H9 (cell line): ENCODE results near the gene NUTF2. TPM values are rescaled to one million over a fixed set of nuclear protein-coding genes. Genes with fewer than 3 reads are reported as not detected.

Source experiments
- DNase-seq: peaks from one replicate; pipeline ENCODE4 v3.0.0-alpha.2; 2017
- H2AFZ ChIP-seq: one replicate; pipeline ENCODE4 v1.6.1; 2013; ENCODE audit warnings: mild to moderate bottlenecking, low read length, control low read depth, moderate library complexity
- H2AK5ac ChIP-seq: 2 replicates; pipeline ENCODE4 v1.6.1; 2013; ENCODE audit warnings: low read length, control low read depth, mixed read lengths; ENCODE audit not compliant: insufficient read length
- H2BK120ac ChIP-seq: one replicate; pipeline ENCODE4 v1.6.1; 2013; ENCODE audit warnings: low read depth, mild to moderate bottlenecking, low read length, control low read depth, inconsistent platforms; ENCODE audit not compliant: poor library complexity, severe bottlenecking
- H2BK12ac ChIP-seq: 2 replicates; pipeline ENCODE4 v1.6.1; 2013; ENCODE audit warnings: low read length, control low read depth, mixed read lengths, low read depth; ENCODE audit not compliant: insufficient read length
- H2BK15ac ChIP-seq: 2 replicates; pipeline ENCODE4 v1.6.1; 2013; ENCODE audit warnings: low read depth, low read length, control low read depth
- H2BK20ac ChIP-seq: one replicate; pipeline ENCODE4 v1.6.1; 2013; ENCODE audit warnings: low read depth, mild to moderate bottlenecking, low read length, control low read depth, inconsistent platforms; ENCODE audit not compliant: poor library complexity, severe bottlenecking
- H2BK5ac ChIP-seq: 2 replicates; pipeline ENCODE4 v1.6.1; 2013; ENCODE audit warnings: low read length, control low read depth, mixed read lengths; ENCODE audit not compliant: insufficient read length
- H3K14ac ChIP-seq: 2 replicates; pipeline ENCODE4 v1.6.1; 2013; ENCODE audit warnings: low read length, control low read depth; ENCODE audit not compliant: insufficient read depth
- H3K18ac ChIP-seq: 2 replicates; pipeline ENCODE4 v1.6.1; 2013; ENCODE audit warnings: low read depth, mild to moderate bottlenecking, mixed read lengths, low read length, control low read depth; ENCODE audit not compliant: insufficient read length
- H3K23ac ChIP-seq: 2 replicates; pipeline ENCODE4 v1.6.1; 2013; ENCODE audit warnings: low read length, control low read depth, mixed read lengths, low read depth; ENCODE audit not compliant: insufficient read length
- H3K23me2 ChIP-seq: 2 replicates; pipeline ENCODE4 v1.6.1; 2013; ENCODE audit warnings: low read depth, mild to moderate bottlenecking, mixed read lengths, low read length, control low read depth; ENCODE audit not compliant: insufficient read length, poor library complexity, severe bottlenecking
- H3K27ac ChIP-seq: 2 replicates; pipeline ENCODE4 v1.5.1; 2013; ENCODE audit warnings: low read length, control low read depth, mixed read lengths, low read depth; ENCODE audit not compliant: insufficient read length
- H3K27me3 ChIP-seq: 2 replicates; pipeline ENCODE4 v1.6.1; 2013; ENCODE audit warnings: low read length, control low read depth, inconsistent platforms; ENCODE audit not compliant: insufficient read depth
- H3K4ac ChIP-seq: 2 replicates; pipeline ENCODE4 v1.6.1; 2013; ENCODE audit warnings: low read depth, mild to moderate bottlenecking, control low read depth, inconsistent platforms, low read length, moderate library complexity
- H3K4me1 ChIP-seq: 2 replicates; pipeline ENCODE4 v1.6.1; 2013; ENCODE audit warnings: low read length, control low read depth, inconsistent platforms; ENCODE audit not compliant: insufficient read depth
- H3K4me2 ChIP-seq: 2 replicates; pipeline ENCODE4 v1.6.1; 2013; ENCODE audit warnings: low read length, control low read depth, mixed read lengths; ENCODE audit not compliant: insufficient read length, insufficient read depth
- H3K56ac ChIP-seq: 2 replicates; pipeline ENCODE4 v1.6.1; 2013; ENCODE audit warnings: low read depth, mild to moderate bottlenecking, mixed read lengths, low read length, control low read depth; ENCODE audit not compliant: insufficient read length
- H3K79me1 ChIP-seq: 2 replicates; pipeline ENCODE4 v1.6.1; 2013; ENCODE audit warnings: low read depth, mild to moderate bottlenecking, moderate library complexity, low read length, control low read depth, inconsistent platforms; ENCODE audit not compliant: insufficient read depth, poor library complexity, severe bottlenecking
- H3K79me2 ChIP-seq: 2 replicates; pipeline ENCODE4 v1.6.1; 2013; ENCODE audit warnings: low read length, control low read depth, inconsistent platforms; ENCODE audit not compliant: insufficient read depth
- H3K9ac ChIP-seq: 2 replicates; pipeline ENCODE4 v1.6.1; 2013; ENCODE audit warnings: low read length, control low read depth, mixed read lengths; ENCODE audit not compliant: insufficient read length; ENCODE audit errors: extremely low read depth
- H3K9me3 ChIP-seq: one replicate; pipeline ENCODE4 v1.6.1; 2013; ENCODE audit warnings: low read depth, low read length, inconsistent platforms; ENCODE audit not compliant: control insufficient read depth
- H3T11ph ChIP-seq: one replicate; pipeline ENCODE4 v1.6.1; 2013; ENCODE audit warnings: mild to moderate bottlenecking, low read length, control low read depth, inconsistent platforms
- H4K20me1 ChIP-seq: one replicate; pipeline ENCODE4 v1.6.1; 2013; ENCODE audit not compliant: control insufficient read depth, insufficient read length, insufficient read depth
- H4K5ac ChIP-seq: 2 replicates; pipeline ENCODE4 v1.6.1; 2013; ENCODE audit warnings: low read depth, mild to moderate bottlenecking, mixed read lengths, low read length, control low read depth; ENCODE audit not compliant: insufficient read length
- H4K8ac ChIP-seq: replicated peaks from 2 replicates; pipeline ENCODE4 v1.6.1; 2013; ENCODE audit warnings: low read length, control low read depth, mixed read lengths, low read depth; ENCODE audit not compliant: insufficient read length
- H4K91ac ChIP-seq: 2 replicates; pipeline ENCODE4 v1.6.1; 2013; ENCODE audit warnings: low read depth, mild to moderate bottlenecking, moderate library complexity, mixed read lengths, low read length, control low read depth; ENCODE audit not compliant: insufficient read length
- H3K27ac Mint-ChIP-seq, 3 experiments: 2 replicates in 2 of 3; 3 replicates in 1 of 3; pipeline ENCODE4 v1.8.0; 2020 to 2021; ENCODE audit warnings: mixed read lengths in 3 of 3, mild to moderate bottlenecking in 1 of 3, moderate library complexity in 1 of 3
- H3K27me3 Mint-ChIP-seq: 2 replicates; pipeline ENCODE4 v1.8.0; 2021; ENCODE audit warnings: low read depth, mild to moderate bottlenecking, moderate library complexity, mixed read lengths
- H3K36me3 Mint-ChIP-seq, 3 experiments: 2 replicates in 2 of 3; 3 replicates in 1 of 3; pipeline ENCODE4 v1.8.0; 2020 to 2021; ENCODE audit warnings: low read depth in 3 of 3, mixed read lengths in 3 of 3; ENCODE audit not compliant: insufficient read depth in 1 of 3
- H3K4me1 Mint-ChIP-seq, 2 experiments: 2 replicates each; pipeline ENCODE4 v1.8.0; 2020; ENCODE audit warnings: mixed read lengths in 2 of 2
- H3K4me3 Mint-ChIP-seq, 2 experiments: 2 replicates in 1 of 2; 3 replicates in 1 of 2; pipeline ENCODE4 v1.8.0; 2020 to 2021; ENCODE audit warnings: mild to moderate bottlenecking in 2 of 2, mixed read lengths in 2 of 2, moderate library complexity in 1 of 2
- H3K9me3 Mint-ChIP-seq, 2 experiments: 2 replicates in 1 of 2; 3 replicates in 1 of 2; pipeline ENCODE4 v1.8.0; 2020; ENCODE audit warnings: mild to moderate bottlenecking in 2 of 2, mixed read lengths in 2 of 2, moderate library complexity in 1 of 2
- WGBS: extraction: QIAGEN DNeasy Blood & Tissue Kit; methylation state at CpG from one replicate; pipeline ENCODE4 v1.1.7; 2013; ENCODE audit warnings: missing lambda C conversion rate, low lambda C conversion rate, mixed read lengths; ENCODE audit not compliant: insufficient read length; ENCODE audit errors: extremely low coverage; 5-methylcytosine and 5-hydroxymethylcytosine counted together
- total RNA-seq: library from RNA; stranded (reverse); gene quantifications from 2 replicates; pipeline ENCODE4 v1.2.1, GENCODE V29; 2021
- TF ChIP-seq, protein P1 (sequence below): fragments of 200-600 bp; sonication (generic); conservative IDR thresholded peaks from 3 replicates; pipeline ENCODE4 v1.8.0; 2021; ENCODE audit warnings: antibody characterized with exemption, mild to moderate bottlenecking

Gene NUTF2
- total RNA-seq, 1 experiment from 2014 or later, result 198 TPM

DNA sequence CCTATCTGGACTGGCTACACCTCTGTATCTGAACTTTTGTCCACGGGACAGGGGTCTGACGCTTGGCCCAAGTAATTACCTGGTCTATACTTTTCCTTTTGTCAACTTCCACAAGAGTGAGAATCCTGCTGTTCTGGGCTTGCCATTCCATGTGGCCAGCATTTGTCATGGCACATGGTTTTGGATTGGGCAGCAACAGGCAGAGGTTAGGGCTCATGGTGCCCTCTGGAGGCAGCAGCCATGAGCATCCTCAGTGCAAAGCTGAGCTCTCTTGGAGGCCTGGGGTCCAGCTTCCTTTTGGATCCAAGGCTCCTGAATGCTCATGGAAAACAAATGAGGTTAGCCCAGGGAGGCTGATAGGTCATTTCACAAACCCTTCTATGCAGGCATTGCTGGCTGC, 18.6 kb downstream of the NUTF2 start:
- no peak overlapping the region for H2BK15ac ChIP-seq
- no peaks in the 10 kb centered on the region for H3K27me3 Mint-ChIP-seq
- no peak overlapping the region for H4K8ac ChIP-seq
- H2AK5ac ChIP-seq, result no peak overlapping the region
- peaks cover 3% of the 10 kb centered on the region for H4K20me1 ChIP-seq
- no peaks in the 10 kb centered on the region for H3K4me1 ChIP-seq
- H3K27ac ChIP-seq, result no peak overlapping the region
- H3K23me2 ChIP-seq, result no peaks in the 10 kb centered on the region
- H3K4me3 Mint-ChIP-seq, result no peak overlapping the region; a peak in 1 of 5 replicates
- H3K4ac ChIP-seq, result no peak overlapping the region
- no peak overlapping the region for H3K18ac ChIP-seq
- H2BK12ac ChIP-seq, result no peak overlapping the region
- no peaks in the 10 kb centered on the region for H3K27me3 ChIP-seq
- TF ChIP-seq, protein P1, sequence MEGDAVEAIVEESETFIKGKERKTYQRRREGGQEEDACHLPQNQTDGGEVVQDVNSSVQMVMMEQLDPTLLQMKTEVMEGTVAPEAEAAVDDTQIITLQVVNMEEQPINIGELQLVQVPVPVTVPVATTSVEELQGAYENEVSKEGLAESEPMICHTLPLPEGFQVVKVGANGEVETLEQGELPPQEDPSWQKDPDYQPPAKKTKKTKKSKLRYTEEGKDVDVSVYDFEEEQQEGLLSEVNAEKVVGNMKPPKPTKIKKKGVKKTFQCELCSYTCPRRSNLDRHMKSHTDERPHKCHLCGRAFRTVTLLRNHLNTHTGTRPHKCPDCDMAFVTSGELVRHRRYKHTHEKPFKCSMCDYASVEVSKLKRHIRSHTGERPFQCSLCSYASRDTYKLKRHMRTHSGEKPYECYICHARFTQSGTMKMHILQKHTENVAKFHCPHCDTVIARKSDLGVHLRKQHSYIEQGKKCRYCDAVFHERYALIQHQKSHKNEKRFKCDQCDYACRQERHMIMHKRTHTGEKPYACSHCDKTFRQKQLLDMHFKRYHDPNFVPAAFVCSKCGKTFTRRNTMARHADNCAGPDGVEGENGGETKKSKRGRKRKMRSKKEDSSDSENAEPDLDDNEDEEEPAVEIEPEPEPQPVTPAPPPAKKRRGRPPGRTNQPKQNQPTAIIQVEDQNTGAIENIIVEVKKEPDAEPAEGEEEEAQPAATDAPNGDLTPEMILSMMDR, result peak; percentile 68
- peaks cover 3% of the 10 kb centered on the region for H3K79me1 ChIP-seq
- H2BK5ac ChIP-seq, result no peak overlapping the region
- no peak overlapping the region for H3K23ac ChIP-seq
- H3K4me1 Mint-ChIP-seq, result peaks cover 13 to 21% of the 10 kb centered on the region in 2 experiments; a peak in 3 of 4 replicates
- no peaks in the 10 kb centered on the region for H3K9me3 Mint-ChIP-seq
- peaks cover 9% of the 10 kb centered on the region; the same call in 1 of the 2 replicates for H3K79me2 ChIP-seq
- H2AFZ ChIP-seq, result no peak overlapping the region
- no peak overlapping the region for H3K4me2 ChIP-seq
- H3T11ph ChIP-seq, result no peak overlapping the region
- H3K27ac Mint-ChIP-seq, result peak overlapping the region in 1 of 3 experiments; percentile 20; a peak in 2 of 7 replicates
- no peak overlapping the region for H3K56ac ChIP-seq
- H3K9me3 ChIP-seq, result no peaks in the 10 kb centered on the region
- no peak overlapping the region for H2BK20ac ChIP-seq
- DNase-seq, result peak; percentile 65
- peaks cover 28 to 69% (median 63%) of the 10 kb centered on the region in 3 experiments for H3K36me3 Mint-ChIP-seq
- no CpG with 5 or more reads among the region's 2 CpGs for WGBS
- no peak overlapping the region for H4K91ac ChIP-seq
- H3K14ac ChIP-seq, result no peak overlapping the region
- H4K5ac ChIP-seq, result no peak overlapping the region
- H3K9ac ChIP-seq, result no peak overlapping the region
- no peak overlapping the region for H2BK120ac ChIP-seq
